Kidney (tissue), 14 donors: ENCODE data around the gene JPH3. TPM values are rescaled to one million over a fixed set of nuclear protein-coding genes. Genes with fewer than 3 reads are reported as not detected.

Experiments used
- DNase-seq, 5 donors: peaks; one replicate each; pipeline ENCODE4 v3.0.0-alpha.2; 2013 to 2020
- FAIRE-seq: peaks from 2 replicates; lab custom pipeline; 2012; peaks lifted over from hg19 to GRCh38; lab: Jason Lieb, UNC
- H3K27ac ChIP-seq, 2 donors: one replicate each; pipeline ENCODE4 v1.7.0; 2013; ENCODE audit warnings: low read depth in 2 of 2, low read length in 2 of 2, inconsistent platforms in 1 of 2
- H3K27me3 ChIP-seq: one replicate; pipeline ENCODE4 v1.7.1; 2013; ENCODE audit warnings: low read length, inconsistent platforms; ENCODE audit not compliant: control insufficient read depth, insufficient read depth
- H3K36me3 ChIP-seq, 3 donors: one replicate each; pipeline versions ENCODE4 v1.7.0 to v1.7.1; 2013; ENCODE audit warnings: low read length in 3 of 3, control low read depth in 1 of 3, inconsistent platforms in 1 of 3; ENCODE audit not compliant: insufficient read depth in 3 of 3, control insufficient read depth in 2 of 3
- H3K4me1 ChIP-seq, 3 donors: one replicate each; pipeline versions ENCODE4 v1.7.0 to v1.7.1; 2013; ENCODE audit warnings: low read length in 3 of 3, inconsistent platforms in 1 of 3, low read depth in 1 of 3; ENCODE audit not compliant: control insufficient read depth in 2 of 3, insufficient read depth in 2 of 3
- H3K4me3 ChIP-seq, 3 donors: one replicate each; pipeline versions ENCODE4 v1.7.0 to v1.8.1; 2013; ENCODE audit warnings: low read length in 3 of 3, control low read depth in 1 of 3, inconsistent platforms in 1 of 3
- H3K9ac ChIP-seq, 3 donors: one replicate each; pipeline versions ENCODE4 v1.7.0 to v1.7.1; 2013; ENCODE audit warnings: low read length in 3 of 3, control low read depth in 1 of 3, inconsistent platforms in 1 of 3
- H3K9me3 ChIP-seq, 3 donors: one replicate each; pipeline versions ENCODE4 v1.7.0 to v1.7.1; 2013; ENCODE audit warnings: low read length in 3 of 3, control low read depth in 1 of 3, inconsistent platforms in 1 of 3; ENCODE audit not compliant: control insufficient read depth in 2 of 3, insufficient read depth in 1 of 3
- CTCF ChIP-seq: IDR thresholded peaks from 3 replicates; pipeline ENCODE4 v1.5.1; 2012; ENCODE audit warnings: mild to moderate bottlenecking, moderate library complexity, borderline replicate concordance; ENCODE audit not compliant: insufficient read depth; ENCODE audit errors: extremely low read depth
- intact Hi-C: fragments of 100-400 bp; cut with DNase I; formaldehyde crosslinking; loops from one replicate; pipeline ENCODE4 v1.11.1; 2022
- polyA plus RNA-seq: library from polyadenylated mRNA; stranded (reverse); fragments of 350-450 nt; fragmentation: Illumina TruSeq; extraction: RNeasy Lipid Tissue Mini Kit (QIAGEN cat#74804); gene quantifications from one replicate; pipeline ENCODE4 v1.2.3, GENCODE V29; 2014; ENCODE audit warnings: low read depth, low replicate concordance; ENCODE audit not compliant: insufficient read depth
- total RNA-seq: library from RNA; stranded (reverse); fragmentation: NEBNext Ultra II Directional; extraction: Animal tissue kit (Norgen Biotek cat#: 25700); gene quantifications from one replicate; pipeline ENCODE4 v1.2.1, GENCODE V29; 2021
- donor health status: control.
- donor health status: control.
- donor health status: control.
- donor health status: control.
- donor health status: control.
- donor health status: DM: yes; HTN: yes; CAD: no.
- donor health status: Normal renal cell carcinoma (clear cell type).

Gene JPH3
- total and polyA plus RNA-seq, 2 donors from 2014 or later: 0.69 TPM; not detected in 1

- Histone ChIP-seq H3K4me3 (peak overlapping the region in 1 of 3 donors; percentile 25), H3K9ac (no peak overlapping the region)
Observed at GRCh38 chr16:87636050-87636684, 33.9 kb downstream of the JPH3 start.

GRCh38 chr16:87636741-87637140, 34.4 kb downstream of the JPH3 start:
- DNase-seq: no peak
- FAIRE-seq: no peak

More at GRCh38 chr16:87636050-87636684, 33.9 kb downstream of the JPH3 start:
- intact Hi-C loops: no loop called here
- peak; percentile 57 for TF ChIP-seq CTCF
- FAIRE-seq (no peak), DNase-seq (peak; percentile 73 to 95 (median 75))
- Histone ChIP-seq H3K27ac (no peak overlapping the region), H3K27me3 (no peaks in the 10 kb centered on the region), H3K4me1 (peaks cover 0 to 12% (median 0%) of the 10 kb centered on the region in 3 donors), H3K36me3 (no peaks in the 10 kb centered on the region), H3K9me3 (peaks cover 0 to 4% (median under 1%) of the 10 kb centered on the region in 3 donors)

GRCh38 chr16:87637357-87637756, 35.0 kb downstream of the JPH3 start:
- Histone ChIP-seq H3K9ac (no peak overlapping the region), H3K27me3 (no peaks in the 10 kb centered on the region), H3K4me1 (peaks cover 0 to 12% (median 0%) of the 10 kb centered on the region in 3 donors), H3K4me3 (no peak overlapping the region), H3K36me3 (no peaks in the 10 kb centered on the region), H3K9me3 (no peaks in the 10 kb centered on the region), H3K27ac (no peak overlapping the region)
- no peak for TF ChIP-seq CTCF
- intact Hi-C loops: no loop called here
- DNase-seq (no peak), FAIRE-seq (no peak)

More at GRCh38 chr16:87636741-87637140, 34.4 kb downstream of the JPH3 start:
- Histone ChIP-seq H3K9ac (no peak overlapping the region), H3K4me3 (no peak overlapping the region), H3K36me3 (no peaks in the 10 kb centered on the region), H3K4me1 (peaks cover 0 to 12% (median 0%) of the 10 kb centered on the region in 3 donors), H3K9me3 (no peaks in the 10 kb centered on the region), H3K27me3 (no peaks in the 10 kb centered on the region), H3K27ac (no peak overlapping the region)
- no peak for TF ChIP-seq CTCF
- intact Hi-C loops: no loop called here
